Stomach (tissue), 9 donors: ENCODE measurements around the gene FAM193A. TPM values are rescaled to one million over a fixed set of nuclear protein-coding genes. Genes with fewer than 3 reads are reported as not detected.

ENCODE experiments used
- DNase-seq, 2 donors: peaks; one replicate each; pipeline versions ENCODE4 v3.0.0 to v3.0.0-alpha.2; 2013 to 2019
- H3K27ac ChIP-seq, 5 donors: fragments of 200-600 bp in 4 of 5; sonication (generic) in 4 of 5; one replicate each; pipeline ENCODE4 v1.5.1; 2013 to 2019; ENCODE audit warnings: mild to moderate bottlenecking in 1 of 5, moderate library complexity in 1 of 5
- H3K27me3 ChIP-seq, 3 donors: fragments of 200-600 bp; sonication (generic); one replicate each; pipeline ENCODE4 v1.5.1; 2017 to 2019; ENCODE audit warnings: mixed run types in 1 of 3
- H3K36me3 ChIP-seq, 4 donors: fragments of 200-600 bp; sonication (generic); 1 replicate in 3 of 4; 2 replicates in 1 of 4; pipeline ENCODE4 v1.5.1; 2016 to 2019
- H3K4me1 ChIP-seq, 4 donors: fragments of 200-600 bp; sonication (generic); one replicate each; pipeline ENCODE4 v1.5.1; 2016 to 2019
- H3K4me3 ChIP-seq, 4 donors: fragments of 200-600 bp; sonication (generic) in 3 of 4; one replicate each; pipeline ENCODE4 v1.5.1; 2016 to 2019; ENCODE audit warnings: mild to moderate bottlenecking in 1 of 4
- H3K9me3 ChIP-seq, 4 donors: fragments of 200-600 bp; sonication (generic); one replicate each; pipeline ENCODE4 v1.5.1; 2016 to 2019
- EP300 ChIP-seq: sonication (generic); formaldehyde crosslinking; IDR thresholded peaks from one replicate; pipeline ENCODE4 v1.6.1; 2017; ENCODE audit warnings: antibody characterized with exemption
- POLR2A ChIP-seq, 4 donors: fragments of 450-650 bp; IDR thresholded peaks; one replicate each; pipeline ENCODE4 v1.6.1; 2016; ENCODE audit warnings: antibody characterized with exemption in 4 of 4, control low read depth in 2 of 4, mild to moderate bottlenecking in 1 of 4, moderate library complexity in 1 of 4
- POLR2AphosphoS5 ChIP-seq, 3 donors: sonication (generic); formaldehyde crosslinking; IDR thresholded peaks; one replicate each; pipeline ENCODE4 v1.6.1; 2016; ENCODE audit warnings: antibody characterized with exemption in 3 of 3
- WGBS, 5 donors: extraction: QIAGEN DNeasy Blood & Tissue Kit in 3 of 5; methylation state at CpG; one replicate each; pipeline versions ENCODE4 v1.1.5 to v1.1.7; 2013 to 2018; 5-methylcytosine and 5-hydroxymethylcytosine counted together
- intact Hi-C: fragments of 100-400 bp; cut with DNase I; formaldehyde crosslinking; loops from one replicate; pipeline ENCODE4 v1.15.1; 2023; ENCODE audit warnings: low total_unique reads
- polyA plus RNA-seq, 3 donors: library from polyadenylated mRNA; stranded (reverse); fragments of 200-250 nt; gene quantifications; one replicate each; pipeline ENCODE4 v1.2.3, GENCODE V29; 2013
- total RNA-seq, 5 donors: library from RNA; depleted of rRNA; stranded (reverse); fragments of >200 nt; gene quantifications; one replicate each; pipeline versions ENCODE4 v1.1.0 to v1.2.3, GENCODE V29; 2014 to 2016
- TF ChIP-seq, protein P1 (sequence below), 7 experiments: fragments of 450-650 bp in 4 of 7; fragments of 200-600 bp in 3 of 7; sonication (generic) in 3 of 7; IDR thresholded peaks; one replicate each; pipeline ENCODE4 v1.5.1; 2016 to 2019; ENCODE audit warnings: antibody characterized with exemption in 7 of 7, control low read depth in 2 of 7, mild to moderate bottlenecking in 1 of 7
- donor health status: healthy with polysubstance abuse.
- donor health status: Bipolar disorder and iron deficiency.
- donor health status: healthy.

The FAM193A gene
- total and polyA plus RNA-seq, 8 donors = 4.9 to 107 (median 26.0) TPM

DNA sequence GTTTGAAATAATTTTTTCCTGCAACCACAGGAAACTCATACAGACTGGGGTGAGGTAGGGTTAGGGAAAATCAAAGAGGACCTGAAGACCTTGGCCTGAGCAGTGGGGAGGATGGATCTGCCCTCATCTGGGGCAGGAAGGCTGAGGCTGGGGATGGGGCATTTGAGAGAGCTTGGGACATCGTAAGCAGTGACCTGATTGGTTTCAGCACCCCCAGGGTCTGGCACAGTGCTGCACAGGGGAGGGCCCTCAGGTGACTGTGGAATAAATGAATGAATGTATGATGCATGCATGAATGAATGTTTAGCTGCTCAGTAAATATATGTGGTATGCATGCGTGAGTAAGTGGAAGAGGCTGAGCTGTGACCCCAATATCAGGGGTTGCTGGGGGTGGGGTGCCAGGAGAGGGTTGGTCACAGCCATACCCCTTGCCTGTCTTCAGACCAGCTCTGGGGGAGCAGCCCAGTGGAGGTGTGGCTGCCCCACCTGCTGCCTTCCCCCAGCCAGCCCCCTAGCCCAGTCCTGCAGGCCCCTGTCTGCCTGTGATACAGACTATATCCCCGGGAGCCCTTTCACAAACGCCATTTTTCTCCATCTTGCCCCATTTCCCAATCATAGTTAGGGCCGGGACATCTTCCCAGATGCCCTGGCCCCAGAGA, 230.7 kb downstream of the FAM193A start:
- Histone ChIP-seq H3K4me1 (peaks cover 0 to 29% (median 13%) of the 10 kb centered on the region in 4 donors), H3K4me3 (no peak overlapping the region), H3K27ac (no peak overlapping the region), H3K27me3 (no peaks in the 10 kb centered on the region), H3K9me3 (no peaks in the 10 kb centered on the region), H3K36me3 (no peaks in the 10 kb centered on the region)
- intact Hi-C loops = loop anchor here (10.0 kb wide), 2 partner anchors 168 to 268 kb away; no protein-coding TSS in a partner anchor
- DNase-seq = no peak
- TF ChIP-seq POLR2AphosphoS5 (IDR thresholded peaks at IDR 0.05) (no peak), POLR2A (IDR thresholded peaks at IDR 0.05) (no peak), EP300 (no peak)
- TF ChIP-seq, protein P1, sequence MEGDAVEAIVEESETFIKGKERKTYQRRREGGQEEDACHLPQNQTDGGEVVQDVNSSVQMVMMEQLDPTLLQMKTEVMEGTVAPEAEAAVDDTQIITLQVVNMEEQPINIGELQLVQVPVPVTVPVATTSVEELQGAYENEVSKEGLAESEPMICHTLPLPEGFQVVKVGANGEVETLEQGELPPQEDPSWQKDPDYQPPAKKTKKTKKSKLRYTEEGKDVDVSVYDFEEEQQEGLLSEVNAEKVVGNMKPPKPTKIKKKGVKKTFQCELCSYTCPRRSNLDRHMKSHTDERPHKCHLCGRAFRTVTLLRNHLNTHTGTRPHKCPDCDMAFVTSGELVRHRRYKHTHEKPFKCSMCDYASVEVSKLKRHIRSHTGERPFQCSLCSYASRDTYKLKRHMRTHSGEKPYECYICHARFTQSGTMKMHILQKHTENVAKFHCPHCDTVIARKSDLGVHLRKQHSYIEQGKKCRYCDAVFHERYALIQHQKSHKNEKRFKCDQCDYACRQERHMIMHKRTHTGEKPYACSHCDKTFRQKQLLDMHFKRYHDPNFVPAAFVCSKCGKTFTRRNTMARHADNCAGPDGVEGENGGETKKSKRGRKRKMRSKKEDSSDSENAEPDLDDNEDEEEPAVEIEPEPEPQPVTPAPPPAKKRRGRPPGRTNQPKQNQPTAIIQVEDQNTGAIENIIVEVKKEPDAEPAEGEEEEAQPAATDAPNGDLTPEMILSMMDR (IDR thresholded peaks at IDR 0.05) = no peak
- 81 to 93% (median 91%) methylated on average over 5 of the region's 5 CpGs for WGBS, 5 donors

DNA sequence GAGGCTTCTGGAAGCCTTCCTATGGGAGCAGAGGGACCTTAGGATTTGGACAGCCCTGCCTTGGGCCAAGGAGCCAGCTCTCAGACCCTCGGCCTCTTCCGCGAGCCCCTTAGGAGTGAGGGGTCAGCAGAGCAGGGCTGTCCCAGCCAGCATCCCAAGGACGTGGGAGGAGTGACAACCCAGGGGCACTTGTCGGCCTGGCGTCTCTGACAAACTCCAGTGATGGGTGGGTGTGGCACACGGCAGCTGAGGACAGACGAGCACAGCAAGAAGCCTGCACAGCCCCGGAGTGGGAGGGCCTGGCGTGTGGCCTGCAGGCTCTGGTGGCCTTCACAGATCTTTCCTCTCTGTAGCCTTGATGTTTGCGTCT, 231.2 kb downstream of the FAM193A start:
- DNase-seq = no peak
- intact Hi-C loops = loop anchor here (10.0 kb wide), 2 partner anchors 167 to 267 kb away; no protein-coding TSS in a partner anchor
- Histone ChIP-seq H3K36me3 (no peaks in the 10 kb centered on the region), H3K27me3 (no peaks in the 10 kb centered on the region), H3K4me1 (peaks cover 0 to 24% (median 13%) of the 10 kb centered on the region in 4 donors), H3K4me3 (no peak overlapping the region), H3K9me3 (no peaks in the 10 kb centered on the region), H3K27ac (no peak overlapping the region)
- no peak for TF ChIP-seq POLR2A (IDR thresholded peaks at IDR 0.05)
- TF ChIP-seq POLR2AphosphoS5 (IDR thresholded peaks at IDR 0.05) = no peak
- TF ChIP-seq, protein P1 (IDR thresholded peaks at IDR 0.05) = no peak
- 79 to 88% (median 80%) methylated on average over 4 to 11 of the region's 11 CpGs for WGBS, 5 donors

DNA sequence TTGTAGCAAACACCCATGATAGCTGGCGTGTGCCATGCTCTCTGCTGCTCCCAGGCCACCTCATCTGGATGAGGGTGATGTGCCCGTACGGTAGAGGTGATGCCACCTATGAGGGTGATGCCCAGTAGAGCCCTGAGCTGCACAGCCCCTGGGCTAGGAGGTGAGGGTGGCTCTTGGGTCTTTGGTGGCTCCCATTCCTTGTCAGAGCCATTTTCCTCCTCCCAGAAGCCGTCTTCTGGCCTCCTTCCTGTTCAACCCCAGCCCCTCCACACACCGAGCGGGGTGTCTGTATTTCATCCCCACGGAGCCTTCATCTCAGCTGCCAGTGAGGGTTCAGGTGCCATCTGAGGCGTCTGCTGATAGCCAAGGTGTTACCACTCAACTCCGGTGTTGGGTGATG, 231.7 kb downstream of the FAM193A start:
- TF ChIP-seq POLR2AphosphoS5 (IDR thresholded peaks at IDR 0.05) = no peak
- TF ChIP-seq EP300 = no peak
- TF ChIP-seq, protein P1 (IDR thresholded peaks at IDR 0.05) = no peak
- no peak for TF ChIP-seq POLR2A (IDR thresholded peaks at IDR 0.05)
- 88 to 93% (median 91%) methylated on average over 9 of the region's 9 CpGs for WGBS, 5 donors
- intact Hi-C loops = loop anchor here (10.0 kb wide), 2 partner anchors 167 to 267 kb away; no protein-coding TSS in a partner anchor
- no peaks in the 10 kb centered on the region for H3K36me3 ChIP-seq
- H3K9me3 ChIP-seq = no peaks in the 10 kb centered on the region
- no peaks in the 10 kb centered on the region for H3K27me3 ChIP-seq
- H3K4me1 ChIP-seq = peaks cover 0 to 24% (median 12%) of the 10 kb centered on the region in 4 donors
- no peak overlapping the region for H3K27ac ChIP-seq
- DNase-seq = no peak
- H3K4me3 ChIP-seq = no peak overlapping the region

DNA sequence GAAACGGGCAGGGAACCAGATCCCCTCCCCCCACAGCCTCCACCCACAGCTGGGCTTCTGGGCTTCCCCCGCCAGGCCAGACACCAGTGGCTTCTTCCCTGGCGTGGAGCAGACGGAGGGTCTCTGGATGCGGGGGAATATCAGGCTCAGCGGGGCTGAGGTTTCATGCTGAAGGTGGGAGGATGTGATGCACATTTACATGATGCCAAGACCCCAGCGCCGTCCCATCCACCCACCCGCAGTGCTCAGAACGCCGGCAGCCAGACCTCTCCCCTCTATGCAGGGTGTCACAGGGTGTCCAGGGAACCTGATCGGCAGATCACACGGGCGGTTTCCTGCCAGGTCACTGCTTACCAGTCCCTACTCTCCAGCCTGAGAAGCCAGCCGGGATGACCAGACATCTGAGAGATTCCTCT, 232.5 kb downstream of the FAM193A start:
- DNase-seq = no peak
- no peak for TF ChIP-seq POLR2AphosphoS5 (IDR thresholded peaks at IDR 0.05)
- TF ChIP-seq POLR2A (IDR thresholded peaks at IDR 0.05) = no peak
- TF ChIP-seq EP300 = no peak
- TF ChIP-seq, protein P1 (IDR thresholded peaks at IDR 0.05) = no peak
- 56 to 62% (median 60%) methylated on average over 15 of the region's 15 CpGs for WGBS, 5 donors

More for the DNA sequence above, 232.5 kb downstream of the FAM193A start:
- no peaks in the 10 kb centered on the region for H3K9me3 ChIP-seq
- H3K4me3 ChIP-seq = no peak overlapping the region
- intact Hi-C loops = loop anchor here (10.0 kb wide), 2 partner anchors 166 to 266 kb away; no protein-coding TSS in a partner anchor
- H3K27me3 ChIP-seq = no peaks in the 10 kb centered on the region
- H3K36me3 ChIP-seq = no peaks in the 10 kb centered on the region
- no peak overlapping the region for H3K27ac ChIP-seq
- peaks cover 0 to 17% (median 5%) of the 10 kb centered on the region in 4 donors for H3K4me1 ChIP-seq
